ENCODE data around the gene RASGRP2.

- no peak for TF ChIP-seq CTCF (IDR thresholded peaks at IDR 0.05)
- no peak for TF ChIP-seq POLR2A (IDR thresholded peaks at IDR 0.05)
- no peak for TF ChIP-seq POLR2AphosphoS5 (IDR thresholded peaks at IDR 0.05)
Observed at GRCh38 chr11:64694026-64694755, 49.8 kb downstream of the RASGRP2 start.
